GM12801 (cell line): ENCODE results near the gene KCNMA1.

ENCODE experiments used
- CTCF ChIP-seq: IDR thresholded peaks from one replicate; pipeline ENCODE4 v1.5.1; 2011; ENCODE audit warnings: control low read depth; ENCODE audit not compliant: insufficient read length; ENCODE audit errors: extremely low read depth

The KCNMA1 gene

DNA sequence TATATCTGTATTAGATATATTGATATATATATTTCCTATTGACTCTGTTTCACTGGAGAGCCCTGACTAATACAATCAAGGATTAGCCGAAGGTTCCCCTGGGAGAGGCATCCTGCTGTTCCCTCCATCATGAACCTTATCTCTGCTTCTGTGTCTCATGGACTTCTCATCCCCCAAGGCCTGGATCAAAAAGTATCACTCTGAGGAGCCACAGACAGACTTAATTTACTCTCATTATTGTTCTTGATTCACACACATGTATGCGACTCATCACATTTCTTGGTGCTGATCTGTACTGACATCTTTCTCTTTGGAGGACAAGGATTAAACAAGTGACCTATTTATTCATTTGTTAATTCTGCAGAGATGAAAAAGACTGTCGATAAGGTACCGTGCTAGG lies 550.2 kb downstream of the KCNMA1 start:
- TF ChIP-seq CTCF, result no peak

GRCh38 chr10:77086081-77086480 lies 551.5 kb downstream of the KCNMA1 start:
- TF ChIP-seq CTCF, result no peak

DNA sequence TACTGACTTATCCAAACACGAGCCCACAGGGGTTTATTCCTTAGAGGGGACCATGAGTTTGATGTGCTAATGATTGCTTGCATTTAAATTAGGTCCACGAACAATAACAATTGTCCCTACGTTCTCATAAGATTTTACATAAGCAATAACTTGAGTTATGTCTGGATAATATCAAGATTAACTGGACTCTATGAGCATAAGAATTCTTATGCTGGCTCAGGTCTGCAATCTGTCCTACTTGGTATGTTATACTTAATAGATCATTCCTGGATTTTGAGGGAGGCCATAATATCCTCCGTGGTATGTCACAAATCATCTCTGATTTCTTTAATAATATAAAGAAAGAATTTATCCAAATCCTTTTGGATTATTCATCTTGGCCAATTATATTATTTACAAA lies 552.3 kb downstream of the KCNMA1 start:
- no peak for TF ChIP-seq CTCF

DNA sequence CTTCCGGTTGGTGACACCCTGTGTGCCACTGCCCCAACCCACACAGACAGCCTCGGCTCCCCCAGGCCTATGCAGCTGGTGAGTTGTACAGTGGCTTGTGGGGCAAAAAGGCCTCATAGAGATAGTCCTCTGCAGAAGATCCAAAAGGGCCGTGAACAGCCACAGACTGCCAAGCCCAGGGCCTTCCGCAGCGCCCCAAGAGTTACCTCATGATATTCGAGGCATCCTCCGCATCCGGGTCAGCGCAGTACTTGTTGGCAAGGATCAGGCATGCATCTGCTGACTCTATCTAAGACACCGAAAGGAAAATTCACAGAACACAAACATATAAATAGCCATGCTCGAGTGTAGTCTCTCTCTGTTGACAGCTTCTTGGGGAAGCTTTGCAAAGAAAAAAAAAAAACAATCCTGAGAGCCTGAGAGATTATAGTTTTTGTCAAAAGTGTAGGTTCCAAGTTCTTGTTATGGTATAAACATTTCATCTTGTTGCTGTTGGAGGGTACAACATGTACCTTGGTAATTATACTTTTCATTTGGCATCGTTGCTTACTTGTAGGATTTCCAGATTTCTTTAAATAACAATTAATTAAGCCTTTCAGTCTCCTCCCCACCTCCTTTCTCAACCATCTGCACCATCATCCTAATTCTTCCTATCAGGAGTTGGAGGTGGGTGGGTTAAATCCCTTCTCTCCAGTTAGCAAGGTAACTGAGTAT lies 553.0 kb downstream of the KCNMA1 start:
- no peak for TF ChIP-seq CTCF

DNA sequence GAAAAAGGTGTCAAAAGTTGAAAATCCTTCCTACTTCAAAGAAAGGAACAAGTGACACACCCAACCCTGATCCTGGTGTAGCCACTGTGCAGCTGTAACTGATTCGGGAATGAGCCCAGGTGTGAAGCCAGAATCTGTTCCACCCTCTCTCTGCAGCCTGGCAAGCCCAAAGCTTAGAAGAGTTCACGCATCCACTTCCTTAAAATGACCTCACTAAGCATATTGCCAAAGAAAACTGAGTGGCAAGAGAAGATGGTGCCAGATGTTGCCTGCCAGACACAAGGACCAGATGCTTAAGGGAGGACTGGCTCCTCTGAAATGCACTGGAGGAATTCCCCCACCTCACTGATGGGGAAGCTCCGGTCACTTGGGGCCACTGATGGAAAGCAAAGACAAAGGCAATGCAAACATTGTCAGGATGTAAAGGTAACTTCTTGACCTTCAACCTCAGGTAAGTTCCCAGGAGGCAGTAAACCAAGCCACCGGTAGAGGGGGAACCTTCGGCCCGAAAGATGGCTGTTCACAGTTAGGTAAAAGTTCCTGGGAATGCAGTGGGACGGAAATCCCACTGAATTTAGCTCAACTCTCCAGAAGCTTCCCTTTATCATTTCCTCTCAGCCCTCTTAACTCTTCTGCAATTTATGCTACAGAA lies 554.9 kb downstream of the KCNMA1 start:
- no peak for TF ChIP-seq CTCF

DNA sequence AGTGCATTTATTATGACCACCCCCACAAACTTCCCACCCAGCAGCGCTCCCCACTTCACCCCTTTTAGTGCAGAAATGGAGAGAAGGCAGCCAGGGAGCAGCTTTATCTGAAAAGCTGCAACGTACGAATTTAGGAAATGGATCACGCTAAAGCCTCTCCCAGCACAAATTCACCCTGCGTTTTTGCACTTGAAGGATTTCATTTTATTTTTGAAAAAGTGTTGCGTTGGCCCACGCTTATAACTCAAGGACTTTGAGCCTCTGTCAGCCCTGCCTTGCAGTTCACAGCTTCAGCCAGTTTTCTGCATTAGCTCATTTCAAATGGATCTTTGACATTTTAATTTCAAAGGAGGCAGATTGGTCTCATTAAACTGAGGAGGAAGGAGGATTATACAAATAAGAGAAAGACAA lies 556.1 kb downstream of the KCNMA1 start:
- no peak for TF ChIP-seq CTCF

DNA sequence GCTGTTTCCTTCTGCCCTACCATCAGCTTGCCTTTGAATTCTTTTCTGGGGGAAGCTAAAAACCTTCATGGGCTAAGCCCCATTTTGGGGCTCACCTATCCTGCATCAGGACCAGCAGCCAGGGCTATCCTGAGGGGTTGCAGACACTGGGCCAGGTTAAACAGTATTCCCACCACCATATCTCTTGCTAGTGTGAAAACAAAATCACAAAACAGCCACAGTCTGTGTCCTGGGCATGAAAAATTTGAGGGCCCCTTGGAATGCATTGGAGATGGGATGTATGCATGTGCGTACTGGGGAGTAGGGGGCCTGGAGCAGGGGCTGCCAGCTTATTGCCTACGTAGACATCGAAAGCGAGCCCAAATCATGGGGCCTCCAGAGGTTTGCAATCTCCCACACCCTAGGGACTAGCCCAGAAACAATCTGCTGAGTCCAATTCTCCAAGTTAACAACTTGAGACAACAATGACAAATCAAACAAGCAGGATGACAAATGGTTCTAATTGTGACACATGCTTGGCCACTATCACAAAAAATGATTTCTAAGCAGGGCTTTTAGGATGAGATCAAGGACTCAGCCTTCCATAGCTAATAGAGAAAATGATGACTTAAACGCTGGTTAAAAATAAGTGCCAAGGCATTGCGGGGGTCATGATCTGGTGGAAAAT lies 557.1 kb downstream of the KCNMA1 start:
- no peak for TF ChIP-seq CTCF
